ENCODE data around the gene C1QTNF7.

- no peak for TF ChIP-seq REST (IDR thresholded peaks at IDR 0.05; ENCODE audit: insufficient read depth in 1 of 2, low read depth in 2 of 2, low read length in 1 of 2)
- TF ChIP-seq, protein P1, sequence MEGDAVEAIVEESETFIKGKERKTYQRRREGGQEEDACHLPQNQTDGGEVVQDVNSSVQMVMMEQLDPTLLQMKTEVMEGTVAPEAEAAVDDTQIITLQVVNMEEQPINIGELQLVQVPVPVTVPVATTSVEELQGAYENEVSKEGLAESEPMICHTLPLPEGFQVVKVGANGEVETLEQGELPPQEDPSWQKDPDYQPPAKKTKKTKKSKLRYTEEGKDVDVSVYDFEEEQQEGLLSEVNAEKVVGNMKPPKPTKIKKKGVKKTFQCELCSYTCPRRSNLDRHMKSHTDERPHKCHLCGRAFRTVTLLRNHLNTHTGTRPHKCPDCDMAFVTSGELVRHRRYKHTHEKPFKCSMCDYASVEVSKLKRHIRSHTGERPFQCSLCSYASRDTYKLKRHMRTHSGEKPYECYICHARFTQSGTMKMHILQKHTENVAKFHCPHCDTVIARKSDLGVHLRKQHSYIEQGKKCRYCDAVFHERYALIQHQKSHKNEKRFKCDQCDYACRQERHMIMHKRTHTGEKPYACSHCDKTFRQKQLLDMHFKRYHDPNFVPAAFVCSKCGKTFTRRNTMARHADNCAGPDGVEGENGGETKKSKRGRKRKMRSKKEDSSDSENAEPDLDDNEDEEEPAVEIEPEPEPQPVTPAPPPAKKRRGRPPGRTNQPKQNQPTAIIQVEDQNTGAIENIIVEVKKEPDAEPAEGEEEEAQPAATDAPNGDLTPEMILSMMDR (IDR thresholded peaks at IDR 0.05), result no peak
Measured at GRCh38 chr4:15425520-15425919, 2.3 kb upstream of the C1QTNF7 start.
